Lung (tissue), 12 donors: ENCODE measurements around the gene PERCC1. TPM values are rescaled to one million over a fixed set of nuclear protein-coding genes. Genes with fewer than 3 reads are reported as not detected.

ENCODE experiments used
- ATAC-seq: fragments of 200-7000 bp; cut with Tn5 transposase; one replicate; pipeline ENCODE4 v1.9.1; 2020; ENCODE audit warnings: moderate number of reproducible peaks; ENCODE audit not compliant: insufficient read depth, low FRiP score
- DNase-seq, 3 donors: peaks; one replicate each; pipeline ENCODE4 v3.0.0-alpha.2; 2013 to 2017
- H3K27ac ChIP-seq, 2 donors: one replicate each; pipeline ENCODE4 v1.5.1; 2013; ENCODE audit warnings: mild to moderate bottlenecking in 2 of 2, moderate library complexity in 2 of 2, control low read depth in 1 of 2, inconsistent platforms in 1 of 2, low read depth in 1 of 2, low read length in 1 of 2
- H3K27me3 ChIP-seq, 3 donors: one replicate each; pipeline ENCODE4 v1.5.1; 2013; ENCODE audit warnings: low read length in 2 of 3; ENCODE audit not compliant: control insufficient read depth in 3 of 3, insufficient read depth in 3 of 3
- H3K36me3 ChIP-seq, 4 donors: one replicate each; pipeline ENCODE4 v1.5.1; 2013; ENCODE audit warnings: low read length in 4 of 4, mild to moderate bottlenecking in 1 of 4, moderate library complexity in 1 of 4; ENCODE audit not compliant: control insufficient read depth in 4 of 4, insufficient read depth in 4 of 4
- H3K4me1 ChIP-seq, 5 donors: one replicate each; pipeline ENCODE4 v1.5.1; 2013; ENCODE audit warnings: low read length in 5 of 5, mild to moderate bottlenecking in 2 of 5, moderate library complexity in 1 of 5; ENCODE audit not compliant: control insufficient read depth in 5 of 5, insufficient read depth in 5 of 5
- H3K4me3 ChIP-seq: one replicate; pipeline ENCODE4 v1.5.1; 2013; ENCODE audit warnings: mild to moderate bottlenecking, control low read depth, moderate library complexity
- H3K9ac ChIP-seq, 2 donors: one replicate each; pipeline ENCODE4 v1.5.1; 2013; ENCODE audit warnings: low read length in 2 of 2, control low read depth in 1 of 2; ENCODE audit not compliant: insufficient read depth in 1 of 2
- H3K9me3 ChIP-seq, 4 donors: one replicate each; pipeline ENCODE4 v1.5.1; 2013; ENCODE audit warnings: low read length in 3 of 4, mild to moderate bottlenecking in 1 of 4, moderate library complexity in 1 of 4; ENCODE audit not compliant: control insufficient read depth in 4 of 4, insufficient read depth in 3 of 4
- WGBS, 2 donors: extraction: QIAGEN DNeasy Blood & Tissue Kit; methylation state at CpG; one replicate each; pipeline ENCODE4 v1.1.7; 2013; 5-methylcytosine and 5-hydroxymethylcytosine counted together
- polyA plus RNA-seq, 2 donors: library from polyadenylated mRNA; stranded (reverse); fragments of 200-250 nt; gene quantifications; one replicate each; pipeline ENCODE4 v1.2.1, GENCODE V29; 2013
- total RNA-seq, 2 donors: library from RNA; depleted of rRNA in 1 of 2; stranded (reverse); fragments of >200 nt in 1 of 2; gene quantifications; one replicate each; pipeline ENCODE4 v1.2.1, GENCODE V29; 2014 to 2021
- TF ChIP-seq, protein P1 (sequence below): IDR thresholded peaks from 2 replicates; pipeline ENCODE4 v1.5.1; 2012; ENCODE audit warnings: mild to moderate bottlenecking; ENCODE audit errors: control extremely low read depth, extremely low read depth
- donor health status: control.
- donor health status: control.
- donor health status: Bipolar disorder and iron deficiency.
- donor health status: healthy.
- donor health status: DM: yes; HTN: yes; CAD: no.

The PERCC1 gene
- total and polyA plus RNA-seq, 4 donors, result 0.12 to 0.57 (median 0.46) TPM; not detected in 1

DNA sequence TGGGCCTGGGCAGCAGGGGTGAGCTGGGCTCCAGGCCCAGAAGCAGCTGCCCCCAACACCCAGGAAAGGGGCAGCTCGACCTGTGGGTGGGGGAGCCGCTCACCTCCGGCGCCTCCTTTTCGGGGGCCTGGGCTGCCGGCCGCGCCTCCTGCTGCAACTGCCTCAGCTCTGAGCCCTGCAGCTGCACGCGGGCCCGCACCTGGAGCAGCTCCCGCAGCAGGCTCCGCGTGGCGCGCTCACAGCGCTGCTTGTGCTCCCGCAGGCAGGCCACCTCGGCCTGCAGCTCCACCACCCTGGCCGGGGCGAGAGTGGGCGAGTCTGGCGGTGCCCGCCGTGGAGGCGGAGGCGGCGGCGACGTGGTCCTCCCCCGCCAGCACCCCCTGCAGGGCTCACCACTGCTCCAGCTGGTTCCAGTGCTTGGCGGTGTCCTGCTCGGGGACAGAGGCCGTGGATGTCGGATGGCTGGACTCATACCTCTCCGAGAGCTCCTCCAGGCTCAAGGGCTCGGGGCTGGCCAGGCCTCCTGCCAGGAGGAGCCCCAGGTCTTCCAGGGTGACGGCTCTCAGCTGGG, 12.6 kb downstream of the PERCC1 start:
- Histone ChIP-seq H3K9me3 (no peaks in the 10 kb centered on the region), H3K4me3 (no peak overlapping the region), H3K27me3 (no peaks in the 10 kb centered on the region), H3K4me1 (no peaks in the 10 kb centered on the region), H3K36me3 (peaks cover 0 to 35% (median 2%) of the 10 kb centered on the region in 4 donors), H3K27ac (no peak overlapping the region), H3K9ac (no peak overlapping the region)
- TF ChIP-seq, protein P1, sequence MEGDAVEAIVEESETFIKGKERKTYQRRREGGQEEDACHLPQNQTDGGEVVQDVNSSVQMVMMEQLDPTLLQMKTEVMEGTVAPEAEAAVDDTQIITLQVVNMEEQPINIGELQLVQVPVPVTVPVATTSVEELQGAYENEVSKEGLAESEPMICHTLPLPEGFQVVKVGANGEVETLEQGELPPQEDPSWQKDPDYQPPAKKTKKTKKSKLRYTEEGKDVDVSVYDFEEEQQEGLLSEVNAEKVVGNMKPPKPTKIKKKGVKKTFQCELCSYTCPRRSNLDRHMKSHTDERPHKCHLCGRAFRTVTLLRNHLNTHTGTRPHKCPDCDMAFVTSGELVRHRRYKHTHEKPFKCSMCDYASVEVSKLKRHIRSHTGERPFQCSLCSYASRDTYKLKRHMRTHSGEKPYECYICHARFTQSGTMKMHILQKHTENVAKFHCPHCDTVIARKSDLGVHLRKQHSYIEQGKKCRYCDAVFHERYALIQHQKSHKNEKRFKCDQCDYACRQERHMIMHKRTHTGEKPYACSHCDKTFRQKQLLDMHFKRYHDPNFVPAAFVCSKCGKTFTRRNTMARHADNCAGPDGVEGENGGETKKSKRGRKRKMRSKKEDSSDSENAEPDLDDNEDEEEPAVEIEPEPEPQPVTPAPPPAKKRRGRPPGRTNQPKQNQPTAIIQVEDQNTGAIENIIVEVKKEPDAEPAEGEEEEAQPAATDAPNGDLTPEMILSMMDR, result no peak
- DNase-seq, result peak in 1 of 3 donors; percentile 9
- WGBS, 2 donors, result 79 to 85% methylated on average over 38 of the region's 38 CpGs
- no peak for ATAC-seq

DNA sequence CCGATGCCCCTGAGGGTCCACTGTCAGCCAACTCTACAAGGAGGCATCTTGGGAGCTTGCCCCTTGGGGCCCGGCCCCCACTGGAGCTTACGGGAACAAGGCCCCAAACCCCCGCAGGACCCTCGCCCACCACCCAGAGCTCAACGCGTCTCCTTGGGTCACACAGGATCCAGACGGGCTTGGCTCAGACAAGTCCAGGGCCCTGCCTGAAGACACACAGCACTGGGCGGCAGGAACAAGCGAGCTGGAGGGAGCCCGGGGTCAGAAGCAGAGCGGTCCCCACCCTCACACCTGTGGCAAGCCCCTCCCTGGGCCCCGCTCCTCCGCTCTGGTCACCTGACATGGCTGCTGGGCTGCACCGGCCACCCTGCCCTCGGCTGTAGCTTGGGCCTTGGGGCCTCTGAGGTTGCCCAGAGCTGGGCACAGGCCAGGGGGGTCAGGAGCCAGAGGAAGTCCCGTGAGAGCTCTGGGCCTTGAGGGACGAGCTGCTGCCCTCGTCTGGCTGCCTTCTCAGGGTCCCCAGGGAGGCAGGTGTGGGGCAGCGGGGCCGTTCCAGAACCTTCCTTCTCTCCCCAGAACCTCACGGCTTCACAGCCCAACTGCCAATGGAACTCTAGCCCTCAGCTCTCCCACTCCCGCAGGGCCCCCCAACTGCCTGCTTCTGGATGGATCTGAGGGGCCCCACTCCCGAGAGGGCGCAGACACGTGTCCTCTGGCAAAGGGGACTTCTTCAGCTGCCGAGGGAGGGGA, 13.3 kb downstream of the PERCC1 start, which contains the start of gene CCDC154:
Gene CCDC154 (minus strand): TSS at position 577 of the 750 bp plus-strand sequence. CDS start 234 bp downstream, at position 343.
- Histone ChIP-seq H3K9ac (no peak within 1 kb of the TSS), H3K4me1 (no peaks in the 10 kb centered on the region), H3K9me3 (no peaks in the 10 kb centered on the region), H3K4me3 (no peak within 1 kb of the TSS), H3K36me3 (peaks cover 0 to 42% (median 4%) of the 10 kb centered on the region in 4 donors), H3K27me3 (no peaks in the 10 kb centered on the region), H3K27ac (no peak within 1 kb of the TSS)
- ATAC-seq, result no peak
- peak in 1 of 3 donors; percentile 11 for DNase-seq
- TF ChIP-seq, protein P1, result no peak
- 75 to 77% methylated on average over 27 of the region's 27 CpGs for WGBS, 2 donors

DNA sequence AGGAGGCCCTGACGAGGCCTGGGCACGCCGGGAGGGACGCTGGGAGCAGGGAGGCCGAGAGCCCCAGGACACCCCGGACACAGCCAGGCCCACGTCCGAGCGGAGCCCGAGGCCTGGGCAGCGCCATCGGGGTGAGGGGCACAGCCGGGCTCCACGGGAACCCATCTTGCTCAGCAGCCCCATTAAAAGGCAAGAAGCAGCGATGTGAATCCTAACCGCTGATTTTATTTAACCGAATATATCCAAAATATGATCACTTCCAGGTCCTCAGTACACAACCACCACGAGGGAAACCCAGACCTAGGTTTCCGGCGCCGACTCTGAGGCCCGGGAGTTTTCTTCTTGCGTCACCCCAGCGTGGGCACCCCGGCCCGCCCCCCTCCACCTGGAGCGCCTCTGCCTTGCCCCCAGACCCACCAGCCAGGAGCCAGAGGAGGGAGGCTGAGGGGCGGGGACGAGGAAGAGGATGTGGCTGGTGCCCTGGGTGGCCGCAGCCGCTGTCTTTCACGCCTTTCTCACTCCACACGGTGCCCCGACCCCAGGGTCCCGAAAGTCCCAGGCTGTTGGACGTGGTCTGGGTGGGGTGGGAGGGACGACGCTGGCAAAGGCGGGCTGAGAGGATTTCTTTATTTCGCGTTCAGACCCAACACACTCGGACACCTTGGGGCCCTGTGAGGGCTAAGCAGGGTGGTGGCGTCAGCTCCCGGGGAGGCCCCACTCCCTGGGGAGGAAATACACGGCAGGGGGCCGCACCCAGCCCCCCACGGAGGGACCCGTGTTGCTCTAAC, 14.0 kb downstream of the PERCC1 start:
- H3K4me3 ChIP-seq, result no peak overlapping the region
- H3K27ac ChIP-seq, result no peak overlapping the region
- no peak overlapping the region for H3K9ac ChIP-seq
- no peaks in the 10 kb centered on the region for H3K4me1 ChIP-seq
- ATAC-seq (no peak), DNase-seq (peak in 1 of 3 donors; percentile 8)
- TF ChIP-seq, protein P1, result no peak
- peaks cover 0 to 48% (median 4%) of the 10 kb centered on the region in 4 donors for H3K36me3 ChIP-seq
- H3K27me3 ChIP-seq, result no peaks in the 10 kb centered on the region
- H3K9me3 ChIP-seq, result no peaks in the 10 kb centered on the region
- WGBS, 2 donors, result 85% methylated on average over 47 to 48 of the region's 48 CpGs
